CD4-positive, alpha-beta T cell treated with Interleukin-1 beta for 1 hour (primary cell): ENCODE measurements around the gene GRIK4.

Experiments
- DNase-seq, 2 donors: peaks; one replicate each; pipeline ENCODE4 v3.0.0-alpha.2; 2020 to 2022

Gene GRIK4

DNA sequence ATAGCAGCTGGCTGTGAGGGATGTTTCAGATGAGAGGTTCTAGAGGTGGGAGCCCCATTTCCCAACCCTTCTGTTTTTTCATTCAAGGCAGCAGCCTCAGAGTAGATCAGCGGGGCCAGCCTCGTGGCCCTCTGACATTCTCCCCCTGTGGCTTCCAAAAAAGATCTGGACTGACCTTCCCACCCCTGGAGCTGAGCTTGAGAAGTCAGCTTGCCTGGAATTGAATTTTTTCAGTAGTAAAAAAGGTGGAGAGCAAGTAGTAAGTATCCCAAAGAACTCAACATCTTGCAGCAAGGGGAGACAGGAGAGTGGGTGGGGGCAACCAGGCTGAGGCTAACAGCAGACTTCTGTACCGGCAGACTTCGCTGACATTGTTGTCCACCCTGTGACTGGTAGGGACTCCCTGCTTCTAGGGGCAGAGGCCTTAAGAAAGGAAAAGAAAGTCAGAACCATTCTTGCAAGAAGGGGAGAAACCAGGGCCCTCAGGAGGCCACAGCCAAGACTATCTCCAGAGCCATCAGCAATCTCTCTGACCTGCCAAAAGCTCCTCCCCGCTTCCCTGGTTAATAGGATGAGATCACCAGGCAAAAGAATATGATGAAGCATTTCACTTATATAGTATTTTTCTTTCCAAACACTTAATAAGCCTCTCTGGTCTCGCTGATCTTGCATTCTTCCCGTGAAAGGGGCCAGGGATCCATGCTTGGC, 2.0 kb upstream of the GRIK4 start:
- DNase-seq, result no peak

- no peak for DNase-seq
Measured at GRCh38 chr11:120510406-120511115, 987 bp upstream of the GRIK4 start.

- no peak for DNase-seq
Measured at GRCh38 chr11:120511820-120512738, 531 bp downstream of the GRIK4 start.

DNA sequence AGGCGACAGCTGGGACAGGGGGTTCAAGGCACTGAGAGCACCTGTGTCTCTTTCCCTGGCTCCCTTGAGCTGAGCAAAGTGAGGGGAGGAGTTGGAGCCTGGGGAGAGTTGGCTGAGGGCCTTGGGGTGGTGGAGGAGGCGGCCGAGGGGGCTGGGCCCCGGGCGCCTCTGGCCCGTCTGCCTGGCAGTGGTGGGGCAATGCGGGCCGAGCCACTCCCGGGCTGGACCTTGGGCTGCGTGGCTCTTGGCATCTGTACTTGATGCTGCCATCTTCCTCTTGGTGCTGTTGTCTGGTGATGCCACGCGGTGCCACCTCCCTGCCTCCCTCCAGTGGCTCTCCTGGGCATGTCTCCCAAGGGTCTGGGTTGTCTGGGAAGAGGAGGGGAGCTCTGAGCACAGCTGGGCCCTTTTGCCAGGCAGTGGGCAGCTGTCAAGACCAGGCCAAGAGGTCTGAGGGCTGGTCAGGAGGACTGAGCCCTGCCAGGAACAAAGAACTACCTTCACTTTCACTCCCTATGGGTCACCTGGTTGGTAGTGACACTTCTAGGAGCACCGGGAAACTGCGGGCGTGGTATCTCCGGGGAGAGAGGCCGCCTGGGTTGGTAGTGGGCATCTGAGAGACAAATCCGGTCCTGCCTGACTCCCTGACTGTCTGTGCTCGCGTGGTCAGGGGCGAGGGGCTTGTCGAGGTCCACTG, 1.3 kb downstream of the GRIK4 start:
- no peak for DNase-seq

DNA sequence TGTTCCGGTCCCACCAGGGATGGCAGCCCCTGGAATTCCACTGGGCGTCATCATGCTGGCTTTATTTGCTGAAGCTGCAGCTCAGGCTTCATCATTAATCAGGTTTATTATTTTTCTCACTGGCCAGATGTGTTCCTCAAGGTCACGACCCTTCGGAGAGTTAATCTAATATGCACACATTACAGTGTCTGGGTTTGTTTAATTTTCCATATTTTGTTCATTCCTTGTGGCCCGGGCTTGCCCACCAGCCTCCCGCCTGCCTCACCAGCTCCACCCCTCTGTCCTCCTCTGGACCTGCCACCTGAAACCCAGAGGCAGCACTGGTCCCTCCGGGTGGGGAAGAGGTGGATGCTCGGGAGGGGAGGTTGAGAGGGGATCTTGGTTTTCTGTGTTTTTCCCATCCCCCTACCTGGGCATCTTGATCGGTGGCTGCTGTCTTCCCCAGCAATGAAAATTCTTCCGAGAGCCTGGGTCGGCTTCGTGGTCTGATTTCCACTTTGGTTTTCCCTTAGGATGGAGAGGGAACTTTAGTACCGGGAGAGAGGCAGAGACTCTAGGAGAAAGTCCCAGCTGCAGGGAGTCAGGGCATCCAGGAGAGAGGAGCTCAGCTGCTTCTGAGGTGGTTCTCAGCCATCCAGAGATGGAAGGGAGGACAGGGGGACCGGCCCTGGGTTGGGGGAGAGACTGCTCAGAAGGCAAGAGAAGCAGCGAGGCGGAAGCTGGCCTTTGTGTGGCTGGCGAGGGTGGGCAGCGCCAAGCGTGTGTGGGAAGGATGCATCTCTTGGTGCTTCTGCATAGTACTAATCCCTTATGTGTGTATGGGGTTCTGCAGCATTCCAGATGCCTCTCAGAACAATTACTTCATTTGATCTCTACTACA, 2.1 kb downstream of the GRIK4 start:
- DNase-seq, result no peak

DNA sequence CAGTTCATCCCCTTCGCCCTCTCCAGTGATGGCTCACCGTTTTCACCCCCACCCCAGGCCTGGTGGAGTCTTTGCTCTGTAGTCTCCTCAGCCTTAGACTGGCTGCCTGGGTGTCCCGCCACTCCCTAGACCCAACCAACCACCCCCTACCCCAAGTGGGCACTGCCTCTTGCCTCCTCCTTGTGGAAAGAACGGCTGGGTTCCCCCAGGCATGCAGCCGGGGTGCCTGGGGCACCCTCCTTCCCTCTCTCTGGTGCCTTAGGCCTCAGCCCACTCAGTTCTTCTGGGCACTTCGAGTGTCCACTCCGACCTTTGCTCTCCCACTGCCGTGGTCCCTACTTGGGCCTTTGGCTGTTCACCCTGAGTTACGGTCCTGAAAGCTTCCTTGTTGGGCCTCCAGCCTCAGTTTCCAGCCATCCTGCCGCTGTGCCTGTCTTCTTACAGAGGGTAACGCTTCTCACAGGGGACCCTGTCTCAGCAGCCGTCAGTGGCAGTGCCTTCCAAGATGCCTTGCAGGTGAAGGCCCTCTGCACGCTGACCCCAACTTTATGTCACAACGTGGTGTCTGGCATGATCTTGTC, 3.1 kb downstream of the GRIK4 start:
- DNase-seq, result no peak

DNA sequence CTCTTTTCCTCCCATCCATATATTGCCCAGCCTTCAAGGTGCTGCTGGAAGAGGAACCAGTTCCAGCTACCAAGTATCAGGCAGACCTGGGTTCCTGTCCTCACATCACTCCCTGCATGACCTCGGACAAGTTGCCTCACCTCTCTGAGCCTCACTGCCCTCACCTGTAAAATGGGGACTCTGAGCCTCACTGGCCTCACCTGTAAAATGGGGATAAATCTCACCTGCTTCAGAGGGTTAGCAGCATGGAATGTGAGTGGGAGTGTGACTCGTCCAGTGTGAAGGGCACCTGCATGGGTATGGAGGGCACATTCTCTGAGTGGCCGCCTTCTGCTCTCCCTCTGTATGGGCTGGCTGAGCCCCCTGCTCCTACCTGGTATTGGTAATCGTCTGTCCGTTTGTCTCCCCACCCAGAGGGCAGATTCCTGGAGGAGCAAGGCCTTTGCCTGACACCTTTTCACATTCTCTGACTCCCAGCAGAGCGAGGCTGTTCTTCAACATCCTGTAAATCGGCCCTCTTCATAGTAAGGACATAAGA, 3.7 kb downstream of the GRIK4 start:
- no peak for DNase-seq

- no peak for DNase-seq
Measured at GRCh38 chr11:120516461-120517389, 5.2 kb downstream of the GRIK4 start.

GRCh38 chr11:120517390-120517761, 5.8 kb downstream of the GRIK4 start:
- no peak for DNase-seq

- DNase-seq, result no peak
Measured at GRCh38 chr11:120517801-120518291, 6.3 kb downstream of the GRIK4 start.

DNA sequence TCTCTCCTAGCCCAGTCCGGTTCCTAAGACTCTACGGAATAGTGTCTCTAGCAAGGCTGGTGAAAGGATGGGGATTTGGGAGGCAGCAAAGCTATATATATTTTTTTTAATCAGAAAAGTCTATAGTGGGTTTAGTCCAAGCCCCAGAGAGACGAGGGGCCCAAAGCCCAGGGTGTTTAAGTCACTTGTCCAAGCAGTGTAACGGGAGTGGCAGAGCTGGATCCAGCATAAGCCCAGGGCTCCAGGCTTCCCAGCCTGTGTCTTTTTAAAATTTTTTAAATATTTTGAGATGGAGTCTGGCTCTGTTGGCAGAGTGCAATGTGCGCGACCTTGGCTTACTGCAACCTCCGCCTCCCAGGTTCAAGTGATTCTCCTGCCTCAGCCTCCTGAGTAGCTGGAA, 6.8 kb downstream of the GRIK4 start:
- DNase-seq, result no peak

GRCh38 chr11:120519474-120519873, 7.9 kb downstream of the GRIK4 start:
- DNase-seq, result no peak

DNA sequence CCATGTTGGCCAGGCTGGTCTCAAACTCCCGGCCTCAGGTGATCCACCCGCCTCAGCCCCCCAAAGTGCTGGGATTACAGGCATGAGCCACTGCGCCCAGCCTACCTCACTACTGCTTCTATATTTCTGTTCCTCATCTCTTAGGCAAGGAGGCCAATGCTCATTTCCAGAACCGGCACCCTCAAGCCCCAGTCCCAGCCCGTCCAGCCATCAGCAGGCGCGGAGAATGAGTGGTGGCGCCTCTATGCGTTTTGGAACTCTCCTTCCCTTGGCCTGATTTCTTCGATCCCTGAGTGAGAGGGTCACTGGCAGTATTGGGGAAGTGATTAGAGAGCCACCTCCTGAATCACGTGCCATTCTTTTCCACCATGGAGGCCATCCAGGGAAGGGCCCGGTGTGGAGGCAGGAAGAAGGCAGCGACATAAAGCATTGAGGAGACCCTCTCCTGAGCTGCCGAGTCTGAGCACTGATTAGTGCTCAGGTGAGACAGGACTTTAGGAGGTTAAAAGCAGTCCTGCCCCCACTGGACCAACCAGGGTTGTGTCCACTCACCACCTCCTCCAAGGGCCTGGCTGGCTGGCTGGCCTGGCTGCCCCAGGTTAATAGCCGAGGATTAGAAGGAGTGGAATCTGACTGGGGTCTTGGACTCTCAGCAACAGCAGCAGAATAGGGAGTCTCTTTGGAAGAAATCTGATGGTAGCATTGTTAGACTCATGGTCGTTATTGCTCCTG, 8.7 kb downstream of the GRIK4 start:
- no peak for DNase-seq

- no peak for DNase-seq
Measured at GRCh38 chr11:120521176-120521575, 9.6 kb downstream of the GRIK4 start.

DNA sequence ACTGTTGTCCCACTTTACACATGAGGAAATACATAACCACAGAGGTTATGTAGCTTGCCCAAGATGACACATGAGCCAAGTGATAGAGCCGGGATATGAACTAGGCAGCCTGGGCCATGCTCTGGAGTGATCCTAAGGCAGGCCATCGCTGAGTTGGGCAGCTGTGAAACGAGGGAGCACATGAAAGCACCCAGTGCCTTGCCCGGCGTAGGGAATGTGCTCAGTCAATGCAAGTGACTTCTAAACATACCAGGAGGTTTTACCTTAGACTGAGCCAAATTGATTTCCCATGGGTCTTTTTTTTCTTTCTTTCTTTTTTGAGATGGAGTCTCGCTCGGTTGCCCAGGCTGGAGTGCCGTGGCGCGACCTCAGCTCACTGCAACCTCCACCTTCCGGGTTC, 10.5 kb downstream of the GRIK4 start:
- no peak for DNase-seq

DNA sequence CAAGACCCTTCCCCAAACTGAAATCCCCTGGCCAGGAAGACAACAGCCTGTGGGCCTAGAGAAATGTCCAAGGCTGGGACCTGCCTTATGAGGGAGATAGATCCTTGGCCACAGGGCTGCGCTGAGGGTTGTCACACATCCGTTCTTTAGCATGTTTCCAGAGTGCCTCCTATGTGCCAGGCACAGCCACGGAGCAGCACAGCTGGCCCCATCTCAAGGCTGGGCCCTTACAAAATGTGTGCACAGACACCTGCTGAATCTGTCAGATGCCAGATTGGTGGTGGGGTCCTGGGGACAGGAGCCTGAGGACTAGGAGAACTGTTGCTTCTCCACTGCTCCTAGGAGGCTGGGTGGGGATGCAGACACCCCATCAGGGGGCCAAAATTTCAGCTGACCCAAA, 11.2 kb downstream of the GRIK4 start:
- DNase-seq, result no peak

- DNase-seq, result no peak
Measured at GRCh38 chr11:120523196-120523595, 11.6 kb downstream of the GRIK4 start.

DNA sequence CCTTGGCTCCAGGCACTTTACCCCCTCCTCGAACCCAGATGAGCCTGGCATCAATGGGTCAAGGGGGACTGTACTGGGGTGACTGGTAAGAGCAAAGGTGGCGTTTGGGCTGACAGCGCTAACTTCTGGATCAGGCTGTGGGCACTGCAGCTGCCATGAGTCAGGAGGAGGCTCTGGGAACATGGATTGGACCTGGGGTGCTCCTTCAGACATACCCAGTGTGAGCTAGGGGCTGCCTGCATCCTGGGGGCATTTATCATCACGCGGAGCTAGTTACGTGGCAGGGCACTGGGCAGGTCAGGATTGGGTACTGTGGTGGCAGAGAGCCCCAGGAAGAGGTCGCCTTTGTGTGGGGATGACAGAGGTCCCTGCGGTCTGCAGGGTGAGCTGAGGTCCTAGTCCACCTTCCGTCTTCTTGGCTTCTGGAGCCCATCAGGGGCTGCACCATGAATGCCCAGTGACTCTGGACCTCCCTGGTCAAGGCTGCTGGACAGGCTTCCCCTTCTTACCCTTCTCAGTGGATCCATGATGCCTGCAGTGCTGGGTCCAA, 13.1 kb downstream of the GRIK4 start:
- no peak for DNase-seq
